ENCODE results near the gene CEBPZOS.

CEBPZOS gene

GRCh38 chr2:37244755-37245154 is 48.5 kb downstream of the CEBPZOS start (continued):
- TF ChIP-seq ZNF211 (tag by site-specific recombination; IDR thresholded peaks at IDR 0.05; ENCODE audit: low read depth): no peak
- no peak for TF ChIP-seq ZBTB21 (tag by site-specific recombination; IDR thresholded peaks at IDR 0.05)
- no peak for TF ChIP-seq WT1 (tag by site-specific recombination; IDR thresholded peaks at IDR 0.05)
- no peak for TF ChIP-seq ZFP37 (tag by site-specific recombination; IDR thresholded peaks at IDR 0.05)

GRCh38 chr2:37246205-37246604 is 49.9 kb downstream of the CEBPZOS start:
- Histone ChIP-seq H3K9me3 (ENCODE audit: control insufficient read depth, insufficient read depth, low read depth, low read length) (no peaks in the 10 kb centered on the region), H3K4me1 (ENCODE audit: control insufficient read depth, insufficient read depth, low read length) (0 out of 2 replicates have a peak, but pooled peaks cover 3% of the 10 kb centered on the region), H3K27ac (ENCODE audit: extremely low read depth, low read depth, low read length) (no peak overlapping the region), H3K36me3 (ENCODE audit: control insufficient read depth in 2 of 2, insufficient read depth in 1 of 2, low read length in 2 of 2) (peaks cover 51 to 86% of the 10 kb centered on the region in 2 experiments), H3K4me3 (ENCODE audit: low read depth, low read length) (no peak overlapping the region)
- POLR2A ChIA-PET: no interaction called here
- TF ChIP-seq ZNF585B (tag by site-specific recombination; IDR thresholded peaks at IDR 0.05): no peak
- TF ChIP-seq ZNF202 (tag by site-specific recombination; IDR thresholded peaks at IDR 0.05; ENCODE audit: borderline replicate concordance): no peak
- TF ChIP-seq ZBTB8A (tag by site-specific recombination; IDR thresholded peaks at IDR 0.05): no peak
- no peak for TF ChIP-seq REPIN1 (tag by site-specific recombination; IDR thresholded peaks at IDR 0.05; ENCODE audit: low read depth)
- TF ChIP-seq ZNF530 (tag by site-specific recombination; IDR thresholded peaks at IDR 0.05; ENCODE audit: low read depth): no peak
- TF ChIP-seq PRDM2 (tag by site-specific recombination; IDR thresholded peaks at IDR 0.05; ENCODE audit: borderline replicate concordance): no peak
- TF ChIP-seq ZNF558 (tag by site-specific recombination; IDR thresholded peaks at IDR 0.05): no peak
- TF ChIP-seq ZNF280D (tag by site-specific recombination; IDR thresholded peaks at IDR 0.05): no peak
- no peak for TF ChIP-seq ZNF747 (tag by site-specific recombination; IDR thresholded peaks at IDR 0.05)
- no peak for TF ChIP-seq REST (tag by site-specific recombination; IDR thresholded peaks at IDR 0.05)
- TF ChIP-seq ZNF416 (tag by site-specific recombination; IDR thresholded peaks at IDR 0.05): no peak
- TF ChIP-seq ZNF639 (tag by site-specific recombination; IDR thresholded peaks at IDR 0.05): no peak
- TF ChIP-seq ZNF792 (tag by site-specific recombination; IDR thresholded peaks at IDR 0.05): no peak
- CTCF ChIA-PET: interaction anchor here (0.8 to 0.9 kb wide), 2 partner anchors 74 to 631 kb away, joined by 3 to 4 read pairs; no protein-coding TSS in a partner anchor

Data from HEK293 (cell line).